Aorta (tissue), 5 donors: Measurements from ENCODE around the gene CSGALNACT2. TPM values are rescaled to one million over a fixed set of nuclear protein-coding genes. Genes with fewer than 3 reads are reported as not detected.
A peak's percentile ranks its signal among the peaks of the same experiment; 100 is the strongest.

Source experiments
- ATAC-seq: fragments of 200-7000 bp; cut with Tn5 transposase; one replicate; pipeline ENCODE4 v1.9.1; 2022; ENCODE audit warnings: moderate library complexity; ENCODE audit not compliant: low FRiP score
- DNase-seq, 2 donors: peaks; one replicate each; pipeline ENCODE4 v3.0.0-alpha.2; 2020
- H3K27ac ChIP-seq, 2 donors: one replicate each; pipeline ENCODE4 v1.5.1; 2013; ENCODE audit warnings: low read length in 2 of 2, mild to moderate bottlenecking in 2 of 2, moderate library complexity in 2 of 2, control low read depth in 1 of 2, inconsistent platforms in 1 of 2, low read depth in 1 of 2
- H3K27me3 ChIP-seq, 2 donors: one replicate each; pipeline ENCODE4 v1.6.1; 2013; ENCODE audit warnings: control low read depth in 1 of 2, low read length in 1 of 2, mild to moderate bottlenecking in 1 of 2, moderate library complexity in 1 of 2; ENCODE audit not compliant: insufficient read depth in 2 of 2, control insufficient read depth in 1 of 2
- H3K36me3 ChIP-seq, 2 donors: one replicate each; pipeline ENCODE4 v1.6.1; 2013; ENCODE audit warnings: control low read depth in 1 of 2, low read length in 1 of 2, mild to moderate bottlenecking in 1 of 2; ENCODE audit not compliant: insufficient read depth in 2 of 2, control insufficient read depth in 1 of 2
- H3K4me1 ChIP-seq, 2 donors: one replicate each; pipeline ENCODE4 v1.6.1; 2013; ENCODE audit warnings: low read length in 2 of 2, control low read depth in 1 of 2, mild to moderate bottlenecking in 1 of 2, moderate library complexity in 1 of 2; ENCODE audit not compliant: insufficient read depth in 2 of 2, control insufficient read depth in 1 of 2
- H3K4me3 ChIP-seq, 2 donors: one replicate each; pipeline ENCODE4 v1.5.1; 2013; ENCODE audit warnings: low read length in 2 of 2, control low read depth in 1 of 2, mild to moderate bottlenecking in 1 of 2
- H3K9me3 ChIP-seq: one replicate; pipeline ENCODE4 v1.6.1; 2013; ENCODE audit warnings: mild to moderate bottlenecking, low read length; ENCODE audit not compliant: control insufficient read depth
- WGBS, 2 donors: extraction: QIAGEN DNeasy Blood & Tissue Kit; methylation state at CpG; one replicate each; pipeline ENCODE4 v1.1.7; 2013; 5-methylcytosine and 5-hydroxymethylcytosine counted together
- intact Hi-C, 2 donors: fragments of 100-400 bp; cut with DNase I; formaldehyde crosslinking; loops; one replicate each; pipeline versions ENCODE4 v1.14.2 to v1.15.0; 2022
- polyA plus RNA-seq, 2 donors: library from polyadenylated mRNA; stranded (reverse); fragments of 200-250 nt; gene quantifications; one replicate each; pipeline ENCODE4 v1.2.3, GENCODE V29; 2013
- total RNA-seq, 2 donors: library from RNA; stranded (reverse); fragmentation: NEBNext Ultra II Directional; extraction: Animal tissue kit (Norgen Biotek cat#: 25700); gene quantifications; one replicate each; pipeline ENCODE4 v1.2.1, GENCODE V29; 2021
- donor health status: healthy with polysubstance abuse.
- donor health status: Bipolar disorder and iron deficiency.
- donor health status: DM: no; HTN: no; CAD: no.
- donor health status: DM: no; HTN: no; CAD: no.
- donor health status: DM: yes; HTN: yes; CAD: no.

The CSGALNACT2 gene
- total and polyA plus RNA-seq, 4 donors, result 18.2 to 35.8 (median 26.4) TPM

GRCh38 chr10:43231523-43232078 lies 93.4 kb downstream of the CSGALNACT2 start:
- intact Hi-C loops, result no loop called here
- H3K36me3 ChIP-seq, result no peaks in the 10 kb centered on the region
- H3K4me3 ChIP-seq, result no peak overlapping the region
- DNase-seq, result peak; percentile 37 to 58
- 85 to 86% methylated on average over 6 of the region's 6 CpGs for WGBS, 2 donors
- no peak for ATAC-seq
- H3K27ac ChIP-seq, result no peak overlapping the region
- no peaks in the 10 kb centered on the region for H3K27me3 ChIP-seq
- H3K9me3 ChIP-seq, result no peaks in the 10 kb centered on the region
- H3K4me1 ChIP-seq, result no peaks in the 10 kb centered on the region

DNA sequence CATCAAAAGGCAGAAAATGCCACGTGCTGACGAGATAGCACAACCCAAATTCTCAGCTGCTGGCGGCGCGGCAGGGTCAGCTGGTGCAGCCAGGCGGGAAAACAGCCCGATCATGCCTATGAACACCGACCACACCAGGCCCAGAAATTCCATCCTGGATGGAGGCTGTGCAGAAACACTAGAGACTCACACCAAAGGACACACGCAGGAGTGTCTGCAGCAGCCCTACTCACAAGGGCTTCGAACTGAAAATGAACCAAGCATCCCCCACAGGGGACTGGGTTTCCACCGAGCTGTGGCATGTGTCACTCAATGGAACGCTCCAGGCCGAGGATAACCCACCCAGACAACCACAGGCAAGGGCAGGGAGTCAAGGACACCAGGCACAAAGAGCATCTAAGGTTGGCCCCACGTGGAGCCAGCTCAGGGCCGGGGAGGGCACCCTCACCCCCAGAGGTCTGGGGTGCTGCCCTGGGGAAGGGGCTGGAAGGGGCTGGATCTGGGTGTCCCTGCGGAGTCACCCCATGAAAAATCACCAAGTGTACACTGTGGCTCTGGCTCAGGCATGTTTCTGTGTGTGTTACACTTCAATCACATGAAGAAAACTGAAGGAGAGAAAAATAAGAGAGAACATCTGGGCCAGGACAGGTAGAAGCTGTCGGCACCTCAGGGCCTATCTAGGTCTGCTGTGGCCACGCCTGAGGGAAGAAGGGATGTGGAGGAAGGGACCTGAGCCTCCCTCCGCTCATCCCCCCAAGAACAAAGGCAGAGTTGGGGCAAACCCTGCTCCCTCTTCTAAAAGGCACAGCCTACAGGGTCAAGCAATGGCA lies 95.6 kb downstream of the CSGALNACT2 start:
- intact Hi-C loops, result no loop called here
- DNase-seq (peak in 1 of 2 donors; percentile 57), ATAC-seq (no peak)
- no peaks in the 10 kb centered on the region for H3K4me1 ChIP-seq
- no peaks in the 10 kb centered on the region for H3K9me3 ChIP-seq
- no peaks in the 10 kb centered on the region for H3K27me3 ChIP-seq
- no peak overlapping the region for H3K4me3 ChIP-seq
- WGBS, 2 donors, result 87 to 89% methylated on average over 19 of the region's 19 CpGs
- H3K36me3 ChIP-seq, result no peaks in the 10 kb centered on the region
- H3K27ac ChIP-seq, result no peak overlapping the region

- 85 to 89% methylated on average over 9 of the region's 9 CpGs for WGBS, 2 donors
- Histone ChIP-seq H3K36me3 (no peaks in the 10 kb centered on the region), H3K4me1 (no peaks in the 10 kb centered on the region), H3K4me3 (no peak overlapping the region), H3K27me3 (no peaks in the 10 kb centered on the region), H3K27ac (no peak overlapping the region), H3K9me3 (no peaks in the 10 kb centered on the region)
- ATAC-seq, result no peak
- peak; percentile 35 to 64 for DNase-seq
- intact Hi-C loops, result no loop called here
These were observed 96.3 kb downstream of the CSGALNACT2 start for GRCh38 chr10:43234471-43235041.

Other genes starting within 250 kb of the CSGALNACT2 start
- gene RET, start 61.4 kb upstream of the CSGALNACT2 start, total RNA-seq, result 1 to 10 TPM in 1 of 2 donors, under 1 TPM in 1; 0.29 to 2.5 TPM
- under 1 TPM in 1 of 2 donors, not detected in 1; 0.25 TPM for gene RET, start 61.4 kb upstream of the CSGALNACT2 start, polyA plus RNA-seq
- gene RASGEF1A, start 128.6 kb downstream of the CSGALNACT2 start, total RNA-seq, result 1 to 10 TPM; 1.9 to 3.1 TPM
- 1 to 10 TPM in 1 of 2 donors, not detected in 1; 3.9 TPM for gene RASGEF1A, start 128.6 kb downstream of the CSGALNACT2 start, polyA plus RNA-seq
- not detected for gene FXYD4, start 233.2 kb downstream of the CSGALNACT2 start, total RNA-seq
- gene FXYD4, start 233.2 kb downstream of the CSGALNACT2 start, polyA plus RNA-seq, result not detected